Neural cell (in vitro differentiated cells): Measurements from ENCODE around the gene BRAF. TPM values are rescaled to one million over a fixed set of nuclear protein-coding genes. Genes with fewer than 3 reads are reported as not detected.

Experiments
- H2AFZ ChIP-seq: fragments of 200-600, 300-800 bp; sonication (generic), shearing (Covaris generic); 2 replicates; pipeline ENCODE4 v1.6.0; 2014; ENCODE audit warnings: low read depth, mild to moderate bottlenecking, antibody characterized with exemption, low read length, moderate library complexity
- H3F3A ChIP-seq: fragments of 200-600 bp; shearing (Covaris generic); 2 replicates; pipeline ENCODE4 v1.6.1; 2016; ENCODE audit warnings: mild to moderate bottlenecking, moderate library complexity, mixed read lengths, antibody characterized with exemption, low read length; ENCODE audit not compliant: insufficient read depth, poor library complexity, severe bottlenecking
- H3K27ac ChIP-seq: fragments of 200-600, 300-800 bp; sonication (generic), shearing (Covaris generic); 2 replicates; pipeline ENCODE4 v1.5.1; 2014; ENCODE audit warnings: mild to moderate bottlenecking, low read length, moderate library complexity
- H3K27me3 ChIP-seq: fragments of 300-800, 200-600 bp; sonication (generic), shearing (Covaris generic); 2 replicates; pipeline ENCODE4 v1.6.0; 2014; ENCODE audit warnings: mild to moderate bottlenecking, low read depth, low read length, moderate library complexity; ENCODE audit not compliant: insufficient read depth
- H3K36me3 ChIP-seq: fragments of 300-800, 200-600 bp; sonication (generic), shearing (Covaris generic); 2 replicates; pipeline ENCODE4 v1.5.1; 2014; ENCODE audit warnings: mild to moderate bottlenecking, antibody characterized with exemption, low read length, moderate library complexity; ENCODE audit not compliant: insufficient read depth
- H3K4me2 ChIP-seq: fragments of 300-800, 200-600 bp; sonication (generic), shearing (Covaris generic); 2 replicates; pipeline ENCODE4 v1.6.0; 2014; ENCODE audit warnings: mild to moderate bottlenecking, low read length
- H3K4me3 ChIP-seq: fragments of 300-800, 200-600 bp; sonication (generic), shearing (Covaris generic); 2 replicates; pipeline ENCODE4 v1.5.1; 2014; ENCODE audit warnings: mild to moderate bottlenecking, low read length, moderate library complexity
- H3K79me2 ChIP-seq: fragments of 200-600 bp; shearing (Covaris generic); replicated peaks from 2 replicates; pipeline ENCODE4 v1.6.0; 2014; ENCODE audit warnings: mild to moderate bottlenecking, low read length, moderate library complexity; ENCODE audit not compliant: insufficient read depth
- H3K9ac ChIP-seq: fragments of 300-800, 200-600 bp; sonication (generic), shearing (Covaris generic); 2 replicates; pipeline ENCODE4 v1.6.1; 2016; ENCODE audit warnings: mild to moderate bottlenecking, low read length, mixed read lengths
- H3K9me2 ChIP-seq: fragments of 200-600 bp; shearing (Covaris generic); 2 replicates; pipeline ENCODE4 v1.6.1; 2016; ENCODE audit warnings: mild to moderate bottlenecking, low read length, mixed read lengths; ENCODE audit not compliant: insufficient read depth
- H3K9me3 ChIP-seq: fragments of 200-600, 300-800 bp; sonication (generic), shearing (Covaris generic); 2 replicates; pipeline ENCODE4 v1.6.1; 2016; ENCODE audit warnings: mild to moderate bottlenecking, mixed run types, low read length, moderate library complexity, mixed read lengths
- H4K20me1 ChIP-seq: fragments of 200-600 bp; shearing (Covaris generic); 2 replicates; pipeline ENCODE4 v1.6.1; 2016; ENCODE audit warnings: mild to moderate bottlenecking, mixed run types; ENCODE audit not compliant: insufficient read depth
- EP300 ChIP-seq: fragments of 450-650 bp; conservative IDR thresholded peaks from 2 replicates; pipeline ENCODE4 v1.6.1; 2014; ENCODE audit warnings: antibody characterized with exemption, mild to moderate bottlenecking, moderate library complexity; ENCODE audit not compliant: poor library complexity, severe bottlenecking
- EZH2 ChIP-seq: fragments of 200-600, 300-800 bp; shearing (Covaris generic), sonication (generic); IDR thresholded peaks from 2 replicates; pipeline ENCODE4 v1.6.1; 2014; ENCODE audit warnings: antibody characterized with exemption, low read length, borderline replicate concordance, mild to moderate bottlenecking; ENCODE audit not compliant: insufficient read depth, poor library complexity, severe bottlenecking
- MXI1 ChIP-seq: fragments of 450-650 bp; conservative IDR thresholded peaks from 2 replicates; pipeline ENCODE4 v1.6.1; 2014; ENCODE audit warnings: antibody characterized with exemption, mild to moderate bottlenecking; ENCODE audit not compliant: poor library complexity, severe bottlenecking
- POLR2AphosphoS5 ChIP-seq: IDR thresholded peaks from 2 replicates; pipeline ENCODE4 v1.6.1; 2012
- RAD21 ChIP-seq: fragments of 450-650 bp; conservative IDR thresholded peaks from 2 replicates; pipeline ENCODE4 v1.6.1; 2014; ENCODE audit warnings: antibody characterized with exemption, mild to moderate bottlenecking, moderate library complexity
- SMC3 ChIP-seq: fragments of 450-650 bp; conservative IDR thresholded peaks from 2 replicates; pipeline ENCODE4 v1.6.1; 2014; ENCODE audit warnings: antibody characterized with exemption, mild to moderate bottlenecking, moderate library complexity; ENCODE audit not compliant: poor library complexity
- TAF1 ChIP-seq: IDR thresholded peaks from 2 replicates; pipeline ENCODE4 v1.6.1; 2012; ENCODE audit warnings: low read depth
- polyA plus RNA-seq: library from polyadenylated mRNA; depleted of rRNA; stranded (reverse); fragments of >200 nt; gene quantifications from 2 replicates; pipeline ENCODE4 v1.2.3, GENCODE V29; 2014
- TF ChIP-seq, protein P1 (sequence below): fragments of 450-650 bp; IDR thresholded peaks from 2 replicates; pipeline ENCODE4 v1.5.1; 2014; ENCODE audit warnings: antibody characterized with exemption, mild to moderate bottlenecking, moderate library complexity; ENCODE audit not compliant: poor library complexity, severe bottlenecking
- TF ChIP-seq, protein P2 (sequence below): IDR thresholded peaks from 2 replicates; pipeline ENCODE4 v1.6.1; 2012; ENCODE audit warnings: borderline replicate concordance

BRAF gene
- polyA plus RNA-seq, 1 donor from 2014 or later = 31.7 TPM

DNA sequence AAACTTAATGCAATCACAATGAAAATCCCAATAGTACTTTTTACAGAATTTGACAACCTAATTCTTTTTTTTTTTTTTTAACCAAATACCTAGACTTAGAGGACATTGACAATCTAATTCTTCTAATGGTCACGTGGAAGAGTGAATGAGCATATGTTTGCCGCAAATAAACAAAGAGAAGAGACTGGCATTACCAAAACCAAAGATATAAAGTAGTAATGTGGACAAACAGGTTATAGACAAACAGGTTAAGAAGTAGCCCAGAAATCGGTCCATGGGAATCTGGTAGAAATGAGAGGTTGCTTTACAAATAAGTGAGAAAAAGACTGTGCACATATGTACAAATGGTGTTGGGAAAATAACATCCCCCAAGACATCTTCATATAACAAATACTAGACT, 27.7 kb downstream of the BRAF start:
- Histone ChIP-seq H3F3A (no peaks in the 10 kb centered on the region), H3K79me2 (peaks cover 75% of the 10 kb centered on the region), H3K9ac (no peak overlapping the region), H3K36me3 (no peaks in the 10 kb centered on the region), H3K9me3 (no peaks in the 10 kb centered on the region), H4K20me1 (no peaks in the 10 kb centered on the region), H3K27me3 (no peaks in the 10 kb centered on the region), H2AFZ (no peak overlapping the region), H3K27ac (no peak overlapping the region), H3K4me2 (no peak overlapping the region), H3K9me2 (no peaks in the 10 kb centered on the region), H3K4me3 (no peak overlapping the region)
- no peak for TF ChIP-seq RAD21
- TF ChIP-seq POLR2AphosphoS5 = no peak
- TF ChIP-seq, protein P1, sequence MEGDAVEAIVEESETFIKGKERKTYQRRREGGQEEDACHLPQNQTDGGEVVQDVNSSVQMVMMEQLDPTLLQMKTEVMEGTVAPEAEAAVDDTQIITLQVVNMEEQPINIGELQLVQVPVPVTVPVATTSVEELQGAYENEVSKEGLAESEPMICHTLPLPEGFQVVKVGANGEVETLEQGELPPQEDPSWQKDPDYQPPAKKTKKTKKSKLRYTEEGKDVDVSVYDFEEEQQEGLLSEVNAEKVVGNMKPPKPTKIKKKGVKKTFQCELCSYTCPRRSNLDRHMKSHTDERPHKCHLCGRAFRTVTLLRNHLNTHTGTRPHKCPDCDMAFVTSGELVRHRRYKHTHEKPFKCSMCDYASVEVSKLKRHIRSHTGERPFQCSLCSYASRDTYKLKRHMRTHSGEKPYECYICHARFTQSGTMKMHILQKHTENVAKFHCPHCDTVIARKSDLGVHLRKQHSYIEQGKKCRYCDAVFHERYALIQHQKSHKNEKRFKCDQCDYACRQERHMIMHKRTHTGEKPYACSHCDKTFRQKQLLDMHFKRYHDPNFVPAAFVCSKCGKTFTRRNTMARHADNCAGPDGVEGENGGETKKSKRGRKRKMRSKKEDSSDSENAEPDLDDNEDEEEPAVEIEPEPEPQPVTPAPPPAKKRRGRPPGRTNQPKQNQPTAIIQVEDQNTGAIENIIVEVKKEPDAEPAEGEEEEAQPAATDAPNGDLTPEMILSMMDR = no peak
- no peak for TF ChIP-seq SMC3
- TF ChIP-seq MXI1 = no peak
- TF ChIP-seq, protein P2, sequence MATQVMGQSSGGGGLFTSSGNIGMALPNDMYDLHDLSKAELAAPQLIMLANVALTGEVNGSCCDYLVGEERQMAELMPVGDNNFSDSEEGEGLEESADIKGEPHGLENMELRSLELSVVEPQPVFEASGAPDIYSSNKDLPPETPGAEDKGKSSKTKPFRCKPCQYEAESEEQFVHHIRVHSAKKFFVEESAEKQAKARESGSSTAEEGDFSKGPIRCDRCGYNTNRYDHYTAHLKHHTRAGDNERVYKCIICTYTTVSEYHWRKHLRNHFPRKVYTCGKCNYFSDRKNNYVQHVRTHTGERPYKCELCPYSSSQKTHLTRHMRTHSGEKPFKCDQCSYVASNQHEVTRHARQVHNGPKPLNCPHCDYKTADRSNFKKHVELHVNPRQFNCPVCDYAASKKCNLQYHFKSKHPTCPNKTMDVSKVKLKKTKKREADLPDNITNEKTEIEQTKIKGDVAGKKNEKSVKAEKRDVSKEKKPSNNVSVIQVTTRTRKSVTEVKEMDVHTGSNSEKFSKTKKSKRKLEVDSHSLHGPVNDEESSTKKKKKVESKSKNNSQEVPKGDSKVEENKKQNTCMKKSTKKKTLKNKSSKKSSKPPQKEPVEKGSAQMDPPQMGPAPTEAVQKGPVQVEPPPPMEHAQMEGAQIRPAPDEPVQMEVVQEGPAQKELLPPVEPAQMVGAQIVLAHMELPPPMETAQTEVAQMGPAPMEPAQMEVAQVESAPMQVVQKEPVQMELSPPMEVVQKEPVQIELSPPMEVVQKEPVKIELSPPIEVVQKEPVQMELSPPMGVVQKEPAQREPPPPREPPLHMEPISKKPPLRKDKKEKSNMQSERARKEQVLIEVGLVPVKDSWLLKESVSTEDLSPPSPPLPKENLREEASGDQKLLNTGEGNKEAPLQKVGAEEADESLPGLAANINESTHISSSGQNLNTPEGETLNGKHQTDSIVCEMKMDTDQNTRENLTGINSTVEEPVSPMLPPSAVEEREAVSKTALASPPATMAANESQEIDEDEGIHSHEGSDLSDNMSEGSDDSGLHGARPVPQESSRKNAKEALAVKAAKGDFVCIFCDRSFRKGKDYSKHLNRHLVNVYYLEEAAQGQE = no peak
- no peak for TF ChIP-seq EZH2
- no peak for TF ChIP-seq TAF1
- no peak for TF ChIP-seq EP300

DNA sequence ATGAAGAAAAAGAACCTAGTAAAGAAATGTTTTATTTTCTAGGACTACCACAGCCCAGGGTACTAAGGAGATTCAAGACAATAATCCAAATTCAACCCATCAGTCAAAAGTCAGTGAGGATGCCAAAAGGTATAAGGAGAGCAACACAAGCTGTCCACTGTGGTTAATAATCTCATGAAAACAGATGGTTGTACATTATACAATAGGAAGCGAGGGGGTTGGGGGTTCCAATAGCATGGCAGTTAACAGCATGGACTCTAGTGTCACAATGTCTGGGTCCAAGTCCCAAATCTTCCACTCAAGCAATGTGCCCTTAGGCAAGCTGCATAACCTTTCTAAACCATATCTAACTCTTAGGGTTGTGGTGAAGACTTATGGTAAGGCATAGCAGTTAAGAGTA, 35.1 kb downstream of the BRAF start:
- peaks cover 90% of the 10 kb centered on the region for H3K79me2 ChIP-seq
- no peaks in the 10 kb centered on the region for H3K36me3 ChIP-seq
- no peak overlapping the region for H3K4me3 ChIP-seq
- H3K9me3 ChIP-seq = no peaks in the 10 kb centered on the region
- H3K9me2 ChIP-seq = no peaks in the 10 kb centered on the region
- H3K27me3 ChIP-seq = no peaks in the 10 kb centered on the region
- no peaks in the 10 kb centered on the region for H3F3A ChIP-seq
- no peaks in the 10 kb centered on the region for H4K20me1 ChIP-seq
- no peak for TF ChIP-seq SMC3
- TF ChIP-seq, protein P1 = no peak
- TF ChIP-seq, protein P2 = no peak
- TF ChIP-seq TAF1 = no peak
- no peak for TF ChIP-seq POLR2AphosphoS5
- TF ChIP-seq MXI1 = no peak
- no peak for TF ChIP-seq EP300
- no peak for TF ChIP-seq RAD21
- TF ChIP-seq EZH2 = no peak
- no peak overlapping the region for H2AFZ ChIP-seq
- no peak overlapping the region for H3K27ac ChIP-seq
- H3K4me2 ChIP-seq = no peak overlapping the region
- no peak overlapping the region for H3K9ac ChIP-seq
